GM19240 (cell line): ENCODE measurements around the gene LUM.

ENCODE experiments used
- DNase-seq: peaks from one replicate; pipeline ENCODE4 v3.0.0; 2011; ENCODE audit warnings: low spot score; ENCODE audit not compliant: insufficient read length

The LUM gene

DNA sequence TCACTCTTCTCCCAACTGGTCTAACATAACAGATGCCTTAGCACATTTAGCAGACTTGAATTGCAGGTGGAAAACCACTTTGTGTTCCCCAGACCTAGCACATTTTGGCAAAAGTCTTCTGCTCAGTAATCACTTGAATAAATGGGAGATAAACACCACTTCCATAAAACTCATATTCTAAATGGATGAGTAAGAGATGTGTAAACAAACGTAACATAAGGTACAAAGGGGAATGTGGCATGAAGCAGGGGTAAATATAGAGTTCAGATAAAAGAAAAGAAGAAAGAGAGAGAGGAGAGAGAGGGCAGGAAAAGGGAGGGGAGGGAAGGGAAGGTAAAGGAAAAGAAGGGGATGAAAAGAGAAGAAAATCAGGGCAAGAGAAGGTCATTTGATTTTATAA lies 36.4 kb downstream of the LUM start:
- DNase-seq = no peak

DNA sequence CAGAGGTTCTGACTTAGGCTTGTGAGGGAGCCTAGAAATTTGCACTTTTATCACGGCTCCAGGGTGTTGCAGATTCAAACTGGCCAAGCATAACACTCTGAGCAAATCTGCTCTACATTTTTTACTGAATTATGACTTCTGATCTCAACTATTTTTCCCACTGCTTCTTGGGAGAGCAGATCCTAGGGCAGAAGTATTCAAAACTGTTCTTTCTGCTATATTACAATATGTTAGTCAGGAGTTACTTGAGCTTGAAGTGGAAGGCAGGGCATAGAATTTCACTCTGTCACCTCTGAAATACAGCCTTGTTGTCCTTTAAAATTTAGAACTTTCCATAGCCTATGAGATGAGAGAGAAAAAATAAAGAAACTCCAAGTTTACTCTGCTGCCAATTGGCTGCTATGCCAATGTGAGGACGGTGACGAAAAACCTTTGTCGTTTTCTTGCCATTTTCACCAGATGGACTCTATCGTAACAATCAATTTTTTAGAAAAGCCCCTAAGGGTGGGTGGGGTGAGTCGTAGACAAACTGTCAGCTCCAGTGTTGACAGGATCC lies 37.1 kb downstream of the LUM start:
- no peak for DNase-seq

DNA sequence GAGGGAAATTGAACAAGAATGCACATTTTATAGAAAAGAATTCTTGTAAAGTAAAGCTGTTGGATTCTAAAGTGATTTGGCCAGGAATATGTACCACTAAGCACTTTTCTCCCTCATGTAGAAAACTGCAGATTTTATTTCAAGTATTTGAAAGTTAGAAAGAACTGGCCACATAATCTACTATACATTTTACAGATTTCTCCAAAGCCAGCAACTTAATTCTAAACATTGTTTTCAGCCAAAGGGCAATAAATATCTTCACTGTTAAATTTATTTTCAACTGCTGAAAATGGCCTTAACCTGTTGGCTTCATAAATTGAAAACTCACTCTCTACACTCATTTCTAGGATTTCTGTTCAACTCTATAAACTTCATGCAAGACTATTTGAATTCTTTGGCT lies 37.9 kb downstream of the LUM start:
- DNase-seq = no peak

DNA sequence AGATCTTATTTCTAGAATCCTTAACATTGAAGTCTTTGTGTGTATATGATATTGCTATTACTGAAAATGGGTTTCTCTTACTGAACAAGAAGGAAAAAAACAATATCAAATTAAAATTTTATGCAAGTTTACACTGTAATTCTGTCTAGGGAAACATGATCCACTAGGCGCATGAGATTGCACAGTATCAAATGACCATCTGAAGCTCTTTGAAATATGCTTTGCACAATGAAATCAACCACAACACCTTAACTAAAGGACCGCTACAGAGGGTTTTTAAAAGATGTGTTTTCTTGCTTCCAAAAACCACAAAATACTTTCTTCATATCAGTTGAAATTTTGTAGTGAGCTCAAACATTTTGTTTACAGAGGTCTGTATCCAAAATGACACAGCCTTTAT lies 38.4 kb downstream of the LUM start:
- DNase-seq = no peak

DNA sequence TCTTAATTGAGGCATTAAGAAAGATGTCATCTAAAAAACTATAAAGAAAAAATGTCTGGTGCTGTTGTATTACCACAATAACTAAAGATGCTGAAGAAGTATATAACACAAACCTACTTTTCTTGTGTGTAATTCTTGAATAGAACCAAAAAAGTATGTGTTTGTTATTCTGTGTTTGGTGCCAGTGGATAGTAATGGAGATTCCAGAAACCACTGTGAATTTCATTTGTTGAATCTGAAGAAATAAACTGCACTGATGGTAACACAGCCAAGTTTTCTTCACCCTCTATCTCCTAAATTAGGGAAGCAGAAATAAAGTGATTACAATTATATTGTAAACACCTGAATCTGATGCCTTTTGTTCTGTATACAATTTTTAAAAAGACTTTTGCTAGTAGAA lies 40.4 kb downstream of the LUM start:
- no peak for DNase-seq

DNA sequence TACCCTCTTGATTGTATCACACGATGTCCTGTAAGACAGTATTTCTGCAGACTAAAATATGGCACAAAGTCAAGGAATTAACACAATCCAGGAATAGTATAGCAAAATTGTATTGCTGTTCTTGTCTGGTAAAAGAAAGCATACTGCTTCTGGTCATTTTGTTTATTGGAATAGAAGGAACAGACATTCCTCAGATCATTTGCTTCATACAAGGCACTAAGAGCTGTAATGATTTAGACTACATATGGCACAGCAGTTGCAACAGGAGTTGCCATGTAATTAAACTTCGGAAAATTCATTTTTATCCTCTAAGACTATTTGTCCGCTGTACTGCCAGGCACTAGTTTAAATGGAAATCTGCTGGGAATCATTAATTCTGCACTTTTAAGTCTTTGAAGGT lies 45.9 kb downstream of the LUM start:
- no peak for DNase-seq

GRCh38 chr12:91064640-91065039 lies 46.7 kb downstream of the LUM start:
- no peak for DNase-seq

GRCh38 chr12:91061091-91061490 lies 50.2 kb downstream of the LUM start:
- DNase-seq = no peak

DNA sequence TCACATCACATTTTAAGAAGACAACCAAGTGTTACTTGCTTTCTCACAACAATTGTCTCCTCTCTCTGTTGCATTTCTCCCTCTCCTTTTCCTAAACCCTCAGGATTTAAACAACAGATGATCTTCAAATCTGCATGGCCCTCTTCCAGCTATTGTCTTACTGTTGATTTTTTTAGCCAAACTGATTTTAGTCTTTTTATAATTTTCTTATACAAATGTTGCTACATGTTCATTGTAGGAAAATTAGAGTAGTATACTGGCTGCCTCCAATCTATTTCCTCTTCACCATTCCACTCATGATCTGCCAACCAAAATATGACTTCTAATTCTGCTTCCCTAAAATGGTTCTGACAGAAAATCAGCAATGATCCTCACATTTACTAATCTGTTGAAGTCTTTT lies 52.1 kb downstream of the LUM start:
- DNase-seq = no peak

DNA sequence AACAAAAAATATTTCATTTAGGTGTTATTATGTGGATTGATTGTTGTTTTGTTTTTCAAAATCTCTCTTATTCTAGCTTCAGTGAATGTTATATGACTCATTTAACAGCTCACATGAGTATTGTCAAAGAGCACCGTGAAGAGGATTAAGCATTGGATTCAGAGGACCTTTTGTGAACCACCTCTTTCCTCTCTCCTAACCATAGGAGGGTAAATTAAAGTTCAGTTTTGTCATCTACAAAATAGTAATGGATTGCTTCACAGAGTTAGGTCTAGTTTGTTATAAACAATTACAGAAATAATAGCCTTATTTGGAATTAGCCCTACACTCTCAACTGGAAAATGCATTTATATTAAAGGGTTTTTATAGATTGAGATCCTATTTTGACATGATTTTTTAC lies 52.5 kb downstream of the LUM start:
- no peak for DNase-seq

DNA sequence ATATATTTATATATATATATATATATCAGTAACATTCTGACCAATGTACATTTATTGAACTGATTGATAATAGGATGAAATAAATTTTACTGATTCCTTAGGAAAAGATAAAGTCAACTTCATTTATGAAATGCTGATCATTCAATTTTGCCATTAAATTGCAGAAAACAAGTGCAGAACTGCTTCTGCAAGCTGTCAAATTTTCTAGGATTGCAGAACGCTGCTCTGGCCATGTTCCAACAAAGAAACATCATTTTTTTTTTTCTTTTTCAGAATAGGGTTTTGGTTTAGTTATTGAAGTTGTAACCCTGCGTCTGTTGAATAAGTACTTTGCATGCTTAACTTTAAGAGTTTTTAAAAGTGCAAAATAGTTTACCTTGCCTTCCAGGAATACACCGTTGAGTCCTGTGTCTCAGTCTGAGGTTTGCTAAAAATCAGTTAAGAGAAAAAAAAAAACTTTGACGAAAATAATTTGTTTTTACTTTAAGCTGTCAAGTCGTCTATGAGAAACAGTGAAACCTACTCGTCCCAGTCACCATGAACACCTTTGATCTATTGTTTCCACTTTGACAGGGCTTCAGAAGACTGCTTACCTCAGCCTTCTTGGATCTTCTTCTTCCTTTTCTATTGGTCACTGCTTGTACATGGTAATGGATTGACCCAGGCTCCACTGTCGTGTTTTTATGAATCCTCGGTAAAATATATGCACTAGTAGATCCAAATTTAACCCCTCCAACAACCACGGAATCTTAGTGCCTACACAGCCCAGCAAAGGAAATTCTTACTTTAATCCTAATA lies 53.7 kb downstream of the LUM start, which contains the start of gene KERA:
KERA (minus strand) TSS at position 657 of the 798 bp plus-strand sequence. CDS start 1,743 bp downstream, outside the sequence.
- no peak for DNase-seq

- DNase-seq = no peak
Observed at GRCh38 chr12:91056488-91056887, 54.8 kb downstream of the LUM start.

DNA sequence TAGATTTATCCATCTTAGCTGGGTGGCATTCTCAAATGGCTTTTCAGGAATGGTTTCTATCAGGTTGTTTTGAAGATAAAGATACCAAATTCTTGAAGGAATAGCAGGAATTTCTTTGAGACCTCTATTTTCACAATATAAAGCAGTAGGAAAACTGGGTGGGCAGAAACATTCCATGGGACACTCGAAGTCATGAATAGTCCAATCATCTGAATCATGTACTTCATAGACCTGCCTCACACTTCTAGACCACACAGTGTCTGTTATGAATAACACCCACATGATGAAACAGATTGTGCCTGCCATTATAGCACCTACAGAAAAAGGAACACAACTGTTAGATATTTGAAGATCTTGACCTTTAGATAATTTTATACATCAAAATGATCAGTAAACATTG lies 55.3 kb downstream of the LUM start:
- no peak for DNase-seq

DNA sequence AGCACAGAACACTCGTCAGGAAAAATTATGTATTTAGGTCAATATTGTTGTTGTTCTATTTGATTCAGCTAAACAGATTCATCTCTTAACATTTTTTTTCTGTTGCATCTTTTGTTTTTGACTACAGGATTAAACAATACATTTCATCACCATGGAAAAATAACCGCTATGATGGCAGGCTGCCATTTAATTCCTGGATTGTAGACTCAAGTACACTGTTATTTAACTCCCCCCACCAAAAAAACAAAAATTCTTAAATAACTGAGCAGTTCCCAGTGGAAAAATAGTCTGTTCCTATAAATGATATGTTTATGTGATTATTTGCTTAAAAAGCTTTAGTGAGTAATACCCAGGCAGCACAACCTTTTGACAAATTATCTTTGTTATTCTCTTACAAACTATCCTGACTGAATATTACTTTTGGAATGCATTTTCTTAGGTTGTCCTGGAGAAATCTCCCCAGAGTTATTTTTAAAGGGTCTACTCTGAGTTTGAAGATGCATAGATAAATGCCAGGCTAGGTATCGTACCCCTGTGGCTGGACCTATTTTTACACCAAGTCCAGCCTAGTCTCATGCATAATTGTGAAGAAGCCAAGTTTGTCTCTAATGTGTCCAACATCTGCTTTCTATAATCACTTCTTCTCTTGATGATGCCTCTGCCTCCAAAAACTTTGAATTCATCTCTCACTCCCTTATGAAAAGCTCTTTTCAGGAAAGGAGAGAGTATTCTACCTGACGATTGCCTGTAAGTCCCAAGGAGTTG lies 57.2 kb downstream of the LUM start:
- no peak for DNase-seq
